Effector memory CD4-positive, alpha-beta T cell (primary cell): ENCODE measurements around the gene HSP90B1.

ENCODE experiments used
- DNase-seq, 3 donors: peaks; one replicate each; pipeline ENCODE4 v3.0.0-alpha.2; 2020
- H3K27ac ChIP-seq: 2 replicates; pipeline ENCODE4 v1.7.0; 2013; ENCODE audit warnings: mild to moderate bottlenecking, low read length, moderate library complexity; ENCODE audit not compliant: insufficient read depth, poor library complexity, severe bottlenecking
- H3K27me3 ChIP-seq: replicated peaks from 2 replicates; pipeline ENCODE4 v1.7.0; 2013; ENCODE audit warnings: mild to moderate bottlenecking, low read length; ENCODE audit not compliant: insufficient read depth, control insufficient read depth, poor library complexity, severe bottlenecking
- H3K36me3 ChIP-seq: 2 replicates; pipeline ENCODE4 v1.7.0; 2013; ENCODE audit warnings: mild to moderate bottlenecking, low read length, moderate library complexity; ENCODE audit not compliant: control insufficient read depth, insufficient read depth
- H3K4me1 ChIP-seq: 2 replicates; pipeline ENCODE4 v1.7.0; 2013; ENCODE audit warnings: low read length, mild to moderate bottlenecking; ENCODE audit not compliant: control insufficient read depth, insufficient read depth, poor library complexity, severe bottlenecking
- H3K4me3 ChIP-seq: 2 replicates; pipeline ENCODE4 v1.7.0; 2013; ENCODE audit warnings: low read length, low read depth, mild to moderate bottlenecking; ENCODE audit not compliant: insufficient read depth, poor library complexity, severe bottlenecking
- H3K9me3 ChIP-seq: 2 replicates; pipeline ENCODE4 v1.7.0; 2013; ENCODE audit warnings: mild to moderate bottlenecking, low read length, moderate library complexity; ENCODE audit not compliant: control insufficient read depth

Gene HSP90B1

GRCh38 chr12:103965590-103966504 lies 35.6 kb downstream of the HSP90B1 start, which contains the start of gene TDG:
TDG (plus strand) TSS chr12:103965872; CDS start chr12:103966038, 166 bp downstream.
- H3K27ac ChIP-seq = peak within 1 kb of the TSS; percentile 86
- H3K4me1 ChIP-seq = peaks cover 19% of the 10 kb centered on the region
- H3K9me3 ChIP-seq = no peaks in the 10 kb centered on the region
- no peaks in the 10 kb centered on the region for H3K27me3 ChIP-seq
- peak; percentile 95 to 97 (median 96) for DNase-seq
- H3K36me3 ChIP-seq = no peaks in the 10 kb centered on the region
- peak within 1 kb of the TSS; percentile 64 for H3K4me3 ChIP-seq

GRCh38 chr12:103966736-103967135 lies 36.5 kb downstream of the HSP90B1 start:
- no peaks in the 10 kb centered on the region for H3K9me3 ChIP-seq
- no peaks in the 10 kb centered on the region for H3K36me3 ChIP-seq
- peaks cover 19% of the 10 kb centered on the region for H3K4me1 ChIP-seq
- H3K27me3 ChIP-seq = no peaks in the 10 kb centered on the region
- peak overlapping the region; percentile 64 for H3K4me3 ChIP-seq
- peak overlapping the region; percentile 86 for H3K27ac ChIP-seq
- no peak for DNase-seq

GRCh38 chr12:103969391-103969790 lies 39.2 kb downstream of the HSP90B1 start:
- H3K27me3 ChIP-seq = no peaks in the 10 kb centered on the region
- DNase-seq = no peak
- H3K36me3 ChIP-seq = no peaks in the 10 kb centered on the region
- H3K4me1 ChIP-seq = peaks cover 17% of the 10 kb centered on the region
- H3K4me3 ChIP-seq = no peak overlapping the region
- no peaks in the 10 kb centered on the region for H3K9me3 ChIP-seq
- no peak overlapping the region for H3K27ac ChIP-seq

GRCh38 chr12:103973909-103974308 lies 43.7 kb downstream of the HSP90B1 start:
- Histone ChIP-seq H3K27ac (no peak overlapping the region), H3K4me3 (no peak overlapping the region), H3K36me3 (peaks cover 20% of the 10 kb centered on the region), H3K4me1 (no peaks in the 10 kb centered on the region), H3K27me3 (no peaks in the 10 kb centered on the region), H3K9me3 (no peaks in the 10 kb centered on the region)
- no peak for DNase-seq

- Histone ChIP-seq H3K4me3 (no peak overlapping the region), H3K27ac (no peak overlapping the region), H3K9me3 (no peaks in the 10 kb centered on the region), H3K27me3 (no peaks in the 10 kb centered on the region), H3K4me1 (no peaks in the 10 kb centered on the region), H3K36me3 (peaks cover 28% of the 10 kb centered on the region)
- DNase-seq = no peak
Measured at GRCh38 chr12:103975368-103975767, 45.2 kb downstream of the HSP90B1 start.

GRCh38 chr12:103978384-103978982 lies 48.3 kb downstream of the HSP90B1 start:
- Histone ChIP-seq H3K36me3 (peaks cover 51% of the 10 kb centered on the region), H3K9me3 (no peaks in the 10 kb centered on the region), H3K4me3 (no peak overlapping the region), H3K27ac (no peak overlapping the region), H3K27me3 (no peaks in the 10 kb centered on the region), H3K4me1 (no peaks in the 10 kb centered on the region)
- DNase-seq = no peak

- H3K9me3 ChIP-seq = no peaks in the 10 kb centered on the region
- no peak overlapping the region for H3K4me3 ChIP-seq
- no peak overlapping the region for H3K27ac ChIP-seq
- H3K4me1 ChIP-seq = no peaks in the 10 kb centered on the region
- no peak for DNase-seq
- peaks cover 46% of the 10 kb centered on the region for H3K36me3 ChIP-seq
- H3K27me3 ChIP-seq = no peaks in the 10 kb centered on the region
Measured at GRCh38 chr12:103986829-103987228, 56.6 kb downstream of the HSP90B1 start.

GRCh38 chr12:103994235-103994634 lies 64.0 kb downstream of the HSP90B1 start:
- DNase-seq = no peak
- Histone ChIP-seq H3K9me3 (no peaks in the 10 kb centered on the region), H3K36me3 (no peaks in the 10 kb centered on the region), H3K27ac (no peak overlapping the region), H3K4me1 (no peaks in the 10 kb centered on the region), H3K27me3 (peaks cover 4% of the 10 kb centered on the region), H3K4me3 (no peak overlapping the region)

GRCh38 chr12:103996595-103996994 lies 66.4 kb downstream of the HSP90B1 start:
- H3K4me1 ChIP-seq = no peaks in the 10 kb centered on the region
- H3K9me3 ChIP-seq = no peaks in the 10 kb centered on the region
- no peaks in the 10 kb centered on the region for H3K36me3 ChIP-seq
- no peak overlapping the region for H3K4me3 ChIP-seq
- no peak overlapping the region for H3K27ac ChIP-seq
- H3K27me3 ChIP-seq = peaks cover 4% of the 10 kb centered on the region
- no peak for DNase-seq

GRCh38 chr12:103997286-103997900 lies 67.2 kb downstream of the HSP90B1 start:
- Histone ChIP-seq H3K27ac (no peak overlapping the region), H3K9me3 (no peaks in the 10 kb centered on the region), H3K27me3 (peaks cover 4% of the 10 kb centered on the region), H3K36me3 (no peaks in the 10 kb centered on the region), H3K4me1 (no peaks in the 10 kb centered on the region), H3K4me3 (no peak overlapping the region)
- no peak for DNase-seq
